ENCODE data around the gene SLC2A13.

GRCh38 chr12:40054555-40055227 lies 51.2 kb downstream of the SLC2A13 start:
- no peak for TF ChIP-seq KAT7 (CRISPR knock-in tag; IDR thresholded peaks at IDR 0.05; ENCODE audit: borderline replicate concordance)
- no peak for TF ChIP-seq SP1 (CRISPR knock-in tag; conservative IDR thresholded peaks at IDR 0.05)
- TF ChIP-seq, protein P1, sequence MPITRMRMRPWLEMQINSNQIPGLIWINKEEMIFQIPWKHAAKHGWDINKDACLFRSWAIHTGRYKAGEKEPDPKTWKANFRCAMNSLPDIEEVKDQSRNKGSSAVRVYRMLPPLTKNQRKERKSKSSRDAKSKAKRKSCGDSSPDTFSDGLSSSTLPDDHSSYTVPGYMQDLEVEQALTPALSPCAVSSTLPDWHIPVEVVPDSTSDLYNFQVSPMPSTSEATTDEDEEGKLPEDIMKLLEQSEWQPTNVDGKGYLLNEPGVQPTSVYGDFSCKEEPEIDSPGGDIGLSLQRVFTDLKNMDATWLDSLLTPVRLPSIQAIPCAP (CRISPR knock-in tag; IDR thresholded peaks at IDR 0.05): no peak
- no peak for TF ChIP-seq SMAD3 (CRISPR knock-in tag; IDR thresholded peaks at IDR 0.05; ENCODE audit: borderline replicate concordance)
- TF ChIP-seq CTCF (IDR thresholded peaks at IDR 0.05): no peak
- TF ChIP-seq, protein P2, sequence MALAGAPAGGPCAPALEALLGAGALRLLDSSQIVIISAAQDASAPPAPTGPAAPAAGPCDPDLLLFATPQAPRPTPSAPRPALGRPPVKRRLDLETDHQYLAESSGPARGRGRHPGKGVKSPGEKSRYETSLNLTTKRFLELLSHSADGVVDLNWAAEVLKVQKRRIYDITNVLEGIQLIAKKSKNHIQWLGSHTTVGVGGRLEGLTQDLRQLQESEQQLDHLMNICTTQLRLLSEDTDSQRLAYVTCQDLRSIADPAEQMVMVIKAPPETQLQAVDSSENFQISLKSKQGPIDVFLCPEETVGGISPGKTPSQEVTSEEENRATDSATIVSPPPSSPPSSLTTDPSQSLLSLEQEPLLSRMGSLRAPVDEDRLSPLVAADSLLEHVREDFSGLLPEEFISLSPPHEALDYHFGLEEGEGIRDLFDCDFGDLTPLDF (CRISPR knock-in tag; IDR thresholded peaks at IDR 0.05): no peak
- no peak for TF ChIP-seq FOXJ3 (CRISPR knock-in tag; IDR thresholded peaks at IDR 0.05; ENCODE audit: borderline replicate concordance)
- no peak for TF ChIP-seq TEAD1 (CRISPR knock-in tag; IDR thresholded peaks at IDR 0.05)
- TF ChIP-seq ATF1 (CRISPR knock-in tag; IDR thresholded peaks at IDR 0.05): no peak
- TF ChIP-seq CREB1 (CRISPR knock-in tag; IDR thresholded peaks at IDR 0.05): no peak
- TF ChIP-seq TP53 (CRISPR knock-in tag; IDR thresholded peaks at IDR 0.05): no peak
- no peak for TF ChIP-seq ZNF121 (CRISPR knock-in tag; IDR thresholded peaks at IDR 0.05)
- TF ChIP-seq TEAD4 (CRISPR knock-in tag; IDR thresholded peaks at IDR 0.05): no peak
- no peak for TF ChIP-seq ZNF512 (CRISPR knock-in tag; IDR thresholded peaks at IDR 0.05; ENCODE audit: borderline replicate concordance)
